GM23248 (cell line): ENCODE data around the gene NCBP3. TPM values are rescaled to one million over a fixed set of nuclear protein-coding genes. Genes with fewer than 3 reads are reported as not detected.

Experiments
- DNase-seq: peaks from one replicate; pipeline ENCODE4 v3.0.0-alpha.2; 2015
- H2AFZ ChIP-seq: fragments of 200-600 bp; sonication (generic); 2 replicates; pipeline ENCODE4 v1.6.1; 2016; ENCODE audit warnings: antibody characterized with exemption
- H3F3A ChIP-seq: fragments of 200-600 bp; sonication (generic); 2 replicates; pipeline ENCODE4 v1.6.1; 2016; ENCODE audit warnings: mild to moderate bottlenecking, antibody characterized with exemption, mixed run types; ENCODE audit not compliant: insufficient read depth
- H3K27ac ChIP-seq: fragments of 200-600 bp; sonication (generic); 2 replicates; pipeline ENCODE4 v1.5.1; 2016; ENCODE audit warnings: mild to moderate bottlenecking
- H3K27me3 ChIP-seq: fragments of 200-600 bp; sonication (generic); replicated peaks from 2 replicates; pipeline ENCODE4 v1.6.1; 2016; ENCODE audit warnings: mild to moderate bottlenecking; ENCODE audit not compliant: insufficient read depth
- H3K36me3 ChIP-seq: fragments of 200-600 bp; sonication (generic); 2 replicates; pipeline ENCODE4 v1.6.1; 2016; ENCODE audit warnings: low read depth, mild to moderate bottlenecking
- H3K4me1 ChIP-seq: fragments of 200-600 bp; sonication (generic); 2 replicates; pipeline ENCODE4 v1.6.1; 2016; ENCODE audit warnings: mild to moderate bottlenecking; ENCODE audit not compliant: insufficient read depth
- H3K4me2 ChIP-seq: fragments of 200-600 bp; sonication (generic); one replicate; pipeline ENCODE4 v1.6.1; 2016; ENCODE audit warnings: mild to moderate bottlenecking; ENCODE audit not compliant: unreplicated experiment
- H3K4me3 ChIP-seq: fragments of 200-600 bp; sonication (generic); 2 replicates; pipeline ENCODE4 v1.5.1; 2016; ENCODE audit warnings: mild to moderate bottlenecking
- H3K79me2 ChIP-seq: fragments of 200-600 bp; sonication (generic); 2 replicates; pipeline ENCODE4 v1.6.1; 2016; ENCODE audit warnings: mild to moderate bottlenecking; ENCODE audit not compliant: insufficient read depth
- H3K9ac ChIP-seq: fragments of 200-600 bp; sonication (generic); 2 replicates; pipeline ENCODE4 v1.6.1; 2016; ENCODE audit warnings: mild to moderate bottlenecking
- H3K9me2 ChIP-seq: fragments of 200-600 bp; sonication (generic); 2 replicates; pipeline ENCODE4 v1.6.1; 2016; ENCODE audit warnings: mixed run types, mild to moderate bottlenecking, moderate library complexity; ENCODE audit not compliant: insufficient read depth
- H3K9me3 ChIP-seq: fragments of 200-600 bp; sonication (generic); one replicate; pipeline ENCODE4 v1.6.1; 2017; ENCODE audit warnings: low read depth
- H4K20me1 ChIP-seq: fragments of 200-600 bp; sonication (generic); 2 replicates; pipeline ENCODE4 v1.6.0; 2016; ENCODE audit not compliant: insufficient read depth
- EZH2 ChIP-seq: fragments of 200-600 bp; sonication (generic); IDR thresholded peaks from 2 replicates; pipeline ENCODE4 v1.6.1; 2018; ENCODE audit warnings: antibody characterized with exemption, mild to moderate bottlenecking; ENCODE audit not compliant: insufficient read depth, poor library complexity, severe bottlenecking
- EZH2phosphoT487 ChIP-seq: fragments of 200-600 bp; sonication (generic); IDR thresholded peaks from 2 replicates; pipeline ENCODE4 v1.6.1; 2018; ENCODE audit warnings: antibody characterized with exemption, moderate library complexity, mild to moderate bottlenecking, low read depth; ENCODE audit not compliant: insufficient read depth
- WGBS, 2 experiments: methylation state at CpG; one replicate each; pipeline ENCODE4 v1.1.6; 2015 to 2017; ENCODE audit warnings: low lambda C conversion rate in 2 of 2, low coverage in 1 of 2; ENCODE audit errors: missing lambda C conversion rate in 2 of 2; 5-methylcytosine and 5-hydroxymethylcytosine counted together
- in situ Hi-C: fragments of 300-500 bp; cut with MboI; formaldehyde crosslinking; loops from 2 replicates; pipeline ENCODE4 v1.15.0; 2020
- polyA plus RNA-seq: library from polyadenylated mRNA; unstranded; fragments of >200 nt; fragmentation: Nextera tagmentation; extraction: Ambion mirVana; gene quantifications from 2 replicates; pipeline ENCODE4 v1.2.1, GENCODE V29; 2016
- total RNA-seq: library from RNA; depleted of rRNA; stranded (reverse); fragments of >200 nt; shearing (Covaris generic); gene quantifications from 2 replicates; pipeline ENCODE4 v1.2.3, GENCODE V29; 2014

Gene NCBP3
- total and polyA plus RNA-seq, 2 experiments from 2014 or later, result 16.6 to 20.1 TPM

DNA sequence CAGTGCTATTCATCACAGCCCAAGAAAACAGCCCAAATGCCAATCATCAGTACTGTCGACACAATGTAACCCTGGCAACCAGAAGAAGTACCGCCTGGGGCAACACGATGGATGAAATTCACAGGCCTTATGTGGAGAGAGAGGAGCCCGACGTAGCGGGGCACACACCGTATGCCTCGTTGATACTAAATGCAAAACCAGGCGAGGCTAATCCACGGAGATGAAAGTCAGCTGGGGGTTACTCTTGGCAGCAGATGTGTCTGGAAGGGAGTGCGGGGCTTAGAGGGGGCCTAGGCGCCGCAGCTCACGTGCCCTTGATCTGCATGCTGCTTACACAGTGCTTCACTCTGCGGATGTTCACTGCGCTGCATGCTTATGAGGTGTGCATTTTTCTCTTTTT lies 74.9 kb downstream of the NCBP3 start:
- Histone ChIP-seq H3K79me2 (no peaks in the 10 kb centered on the region), H2AFZ (no peak overlapping the region), H3K27me3 (no peaks in the 10 kb centered on the region), H3K4me2 (no peak overlapping the region), H3K4me3 (no peak overlapping the region), H3K4me1 (peaks cover 5% of the 10 kb centered on the region; the same call in 1 of the 2 replicates), H3K9ac (no peak overlapping the region), H3K27ac (no peak overlapping the region), H4K20me1 (no peaks in the 10 kb centered on the region), H3F3A (no peaks in the 10 kb centered on the region), H3K9me2 (no peaks in the 10 kb centered on the region), H3K36me3 (no peaks in the 10 kb centered on the region), H3K9me3 (no peaks in the 10 kb centered on the region)
- no peak for DNase-seq
- WGBS, 2 experiments, result 48 to 50% methylated on average over 16 of the region's 16 CpGs
- in situ Hi-C loops, result no loop called here
- no peak for TF ChIP-seq EZH2phosphoT487
- TF ChIP-seq EZH2, result no peak

DNA sequence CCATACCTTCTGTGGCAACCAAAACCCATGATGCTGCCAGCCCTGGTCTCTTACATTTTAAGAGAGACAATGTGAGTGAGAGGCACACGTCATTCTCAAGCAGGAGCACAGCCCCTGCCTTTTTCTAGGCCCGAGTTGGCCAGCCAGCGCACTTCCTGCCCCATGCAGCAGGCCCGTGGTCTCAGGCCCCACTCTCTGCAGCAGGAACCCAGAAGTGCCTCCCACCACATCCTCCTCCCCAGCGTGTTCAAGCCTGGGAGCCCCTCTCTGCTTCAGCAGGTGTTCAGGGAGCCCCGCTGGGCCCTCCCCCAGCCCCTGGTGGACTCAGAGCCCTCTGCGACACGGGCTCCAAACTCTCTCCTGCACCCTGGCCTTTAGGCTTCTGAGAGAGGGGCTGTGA lies 75.6 kb downstream of the NCBP3 start:
- H3F3A ChIP-seq, result no peaks in the 10 kb centered on the region

DNA sequence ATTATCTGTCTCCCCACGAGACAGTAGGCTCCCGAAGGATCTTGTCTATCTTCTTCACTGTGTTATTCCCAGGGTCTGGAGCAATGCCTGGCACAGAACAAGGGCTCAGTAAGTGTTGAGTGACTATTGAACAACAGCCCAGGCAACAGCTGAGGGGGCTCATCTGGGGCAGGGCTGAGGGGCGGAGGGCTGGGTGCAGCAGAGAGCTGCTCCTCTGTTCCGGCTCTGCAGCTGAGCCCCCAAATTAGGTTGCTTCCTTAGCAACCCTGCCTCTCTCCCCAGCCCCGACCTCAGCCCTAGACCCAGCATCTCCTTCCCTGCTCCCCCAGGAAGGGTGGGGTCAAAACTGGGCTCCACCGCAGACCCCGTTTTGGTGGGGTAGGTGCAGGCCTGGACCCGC lies 77.3 kb downstream of the NCBP3 start:
- no peak overlapping the region for H3K4me3 ChIP-seq
- H3K4me2 ChIP-seq, result no peak overlapping the region
- TF ChIP-seq EZH2, result no peak
- TF ChIP-seq EZH2phosphoT487, result no peak
- no peak overlapping the region for H3K27ac ChIP-seq
- H3K9me3 ChIP-seq, result no peaks in the 10 kb centered on the region
- in situ Hi-C loops, result no loop called here
- no peaks in the 10 kb centered on the region for H3K79me2 ChIP-seq
- H3K9me2 ChIP-seq, result no peaks in the 10 kb centered on the region
- no peak overlapping the region for H2AFZ ChIP-seq
- DNase-seq, result no peak
- no peaks in the 10 kb centered on the region for H3K27me3 ChIP-seq
- H4K20me1 ChIP-seq, result no peaks in the 10 kb centered on the region
- no peaks in the 10 kb centered on the region for H3K36me3 ChIP-seq
- peaks cover 5% of the 10 kb centered on the region; the same call in 1 of the 2 replicates for H3K4me1 ChIP-seq
- no peak overlapping the region for H3K9ac ChIP-seq
- H3F3A ChIP-seq, result no peaks in the 10 kb centered on the region
- WGBS, 2 experiments, result 18 to 22% methylated on average over 6 to 8 of the region's 8 CpGs

More for the DNA sequence above, 75.6 kb downstream of the NCBP3 start:
- WGBS, 2 experiments, result 64 to 66% methylated on average over 8 of the region's 8 CpGs
- no peak overlapping the region for H3K4me2 ChIP-seq
- in situ Hi-C loops, result no loop called here
- peaks cover 5% of the 10 kb centered on the region; the same call in 1 of the 2 replicates for H3K4me1 ChIP-seq
- no peaks in the 10 kb centered on the region for H3K9me3 ChIP-seq
- H3K9me2 ChIP-seq, result no peaks in the 10 kb centered on the region
- no peak overlapping the region for H3K4me3 ChIP-seq
- no peaks in the 10 kb centered on the region for H3K27me3 ChIP-seq
- no peaks in the 10 kb centered on the region for H3K36me3 ChIP-seq
- H3K9ac ChIP-seq, result no peak overlapping the region
- no peak overlapping the region for H2AFZ ChIP-seq
- TF ChIP-seq EZH2phosphoT487, result no peak
- H3K79me2 ChIP-seq, result no peaks in the 10 kb centered on the region
- no peaks in the 10 kb centered on the region for H4K20me1 ChIP-seq
- H3K27ac ChIP-seq, result no peak overlapping the region
- no peak for DNase-seq

DNA sequence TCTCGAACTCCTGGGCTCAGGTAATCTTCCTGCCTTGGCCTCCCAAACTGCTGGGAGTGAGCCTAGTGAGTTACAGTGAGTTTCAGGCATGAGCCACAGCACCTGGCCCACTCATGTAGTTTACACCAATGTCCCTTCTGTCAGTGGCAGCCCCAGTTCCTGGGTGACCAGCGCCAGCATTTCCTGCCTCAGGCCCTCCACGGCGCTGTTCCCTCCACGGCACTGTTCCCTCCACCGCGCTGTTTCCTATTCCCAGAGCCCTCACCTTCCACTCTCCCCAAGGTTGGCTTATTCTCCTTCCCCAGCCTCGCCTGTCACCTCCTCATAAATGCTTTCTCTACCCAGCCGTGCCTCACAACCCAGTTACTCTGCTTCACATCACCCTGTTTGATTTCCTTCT lies 77.7 kb downstream of the NCBP3 start:
- WGBS, 2 experiments, result 75 to 78% methylated on average over 9 of the region's 9 CpGs
- H3F3A ChIP-seq, result no peaks in the 10 kb centered on the region
- in situ Hi-C loops, result no loop called here

DNA sequence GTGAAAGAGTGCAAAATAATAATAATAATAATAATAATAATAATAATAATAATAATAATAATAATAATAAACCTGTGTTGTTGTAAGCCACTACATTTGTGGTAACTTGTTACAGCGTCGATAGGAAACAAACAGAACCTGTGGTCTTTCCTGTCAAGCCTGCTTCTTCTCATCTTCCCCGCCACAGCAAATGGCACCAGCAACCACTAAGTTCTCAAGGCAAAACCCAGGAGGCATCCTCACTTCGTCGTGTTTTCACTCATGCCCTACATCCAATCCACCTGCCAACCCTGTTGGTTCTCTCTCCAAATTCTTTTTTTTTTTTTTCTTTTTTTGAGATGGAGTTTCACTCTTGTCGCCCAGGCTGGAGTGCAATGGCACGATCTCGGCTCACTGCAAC lies 79.3 kb downstream of the NCBP3 start:
- no peaks in the 10 kb centered on the region for H3K27me3 ChIP-seq
- no peak overlapping the region for H3K9ac ChIP-seq
- H4K20me1 ChIP-seq, result no peaks in the 10 kb centered on the region
- H3K9me3 ChIP-seq, result no peaks in the 10 kb centered on the region
- H3F3A ChIP-seq, result no peaks in the 10 kb centered on the region
- no peak for TF ChIP-seq EZH2phosphoT487
- DNase-seq, result no peak
- no peak overlapping the region for H3K4me2 ChIP-seq
- 80 to 81% methylated on average over 8 of the region's 8 CpGs for WGBS, 2 experiments
- H3K27ac ChIP-seq, result no peak overlapping the region
- H3K79me2 ChIP-seq, result no peaks in the 10 kb centered on the region
- no peaks in the 10 kb centered on the region for H3K36me3 ChIP-seq
- no peaks in the 10 kb centered on the region for H3K9me2 ChIP-seq
- H3K4me3 ChIP-seq, result no peak overlapping the region
- no peaks in the 10 kb centered on the region for H3K4me1 ChIP-seq
- in situ Hi-C loops, result no loop called here
- H2AFZ ChIP-seq, result no peak overlapping the region

More for the DNA sequence above, 77.7 kb downstream of the NCBP3 start:
- Histone ChIP-seq H3K9me2 (no peaks in the 10 kb centered on the region), H3K27me3 (no peaks in the 10 kb centered on the region), H3K79me2 (no peaks in the 10 kb centered on the region), H3K27ac (no peak overlapping the region), H4K20me1 (no peaks in the 10 kb centered on the region), H3K4me3 (no peak overlapping the region), H2AFZ (no peak overlapping the region), H3K4me2 (no peak overlapping the region), H3K9ac (no peak overlapping the region), H3K9me3 (no peaks in the 10 kb centered on the region), H3K36me3 (no peaks in the 10 kb centered on the region), H3K4me1 (0 out of 2 replicates have a peak, but pooled peaks cover 1% of the 10 kb centered on the region)
- no peak for DNase-seq
- TF ChIP-seq EZH2phosphoT487 (no peak), EZH2 (no peak)
